ENCODE measurements around the gene CRMP1.

GRCh38 chr4:5857199-5857598 is 35.7 kb downstream of the CRMP1 start:
- TF ChIP-seq POLR2AphosphoS5 (IDR thresholded peaks at IDR 0.05) (no peak), POLR2A (IDR thresholded peaks at IDR 0.05) (no peak), CTCF (IDR thresholded peaks at IDR 0.05) (no peak)

Data from gastroesophageal sphincter (tissue), 3 donors.